Stimulated activated effector memory CD8-positive, alpha-beta T cell treated with anti-CD3 and anti-CD28 coated beads, Interleukin-12 subunit alpha, Interleukin-12 subunit beta, amount 100 ng/mL, for 72 hours (primary cell): Measurements from ENCODE around the gene SCNN1A.
A peak's percentile ranks its signal among the peaks of the same experiment; 100 is the strongest.

Source experiments
- ATAC-seq: fragments of 150-1000 bp; cut with Tn5 transposase; 2 replicates; pipeline ENCODE4 v1.10.0; 2021
- DNase-seq, 2 donors: peaks; one replicate each; pipeline ENCODE4 v3.0.0; 2021 to 2022; ENCODE audit warnings: low spot score in 2 of 2
- H3K27ac Mint-ChIP-seq: one replicate; pipeline ENCODE4 v1.8.0; 2022; ENCODE audit warnings: mild to moderate bottlenecking, mixed read lengths
- H3K36me3 Mint-ChIP-seq: one replicate; pipeline ENCODE4 v1.8.0; 2022; ENCODE audit warnings: mild to moderate bottlenecking, mixed read lengths
- H3K4me1 Mint-ChIP-seq: one replicate; pipeline ENCODE4 v1.8.0; 2022; ENCODE audit warnings: mixed read lengths
- H3K4me3 Mint-ChIP-seq: one replicate; pipeline ENCODE4 v1.8.0; 2022; ENCODE audit warnings: mild to moderate bottlenecking, mixed read lengths
- H3K9me3 Mint-ChIP-seq: one replicate; pipeline ENCODE4 v1.8.0; 2022; ENCODE audit warnings: mixed read lengths

The SCNN1A gene

DNA sequence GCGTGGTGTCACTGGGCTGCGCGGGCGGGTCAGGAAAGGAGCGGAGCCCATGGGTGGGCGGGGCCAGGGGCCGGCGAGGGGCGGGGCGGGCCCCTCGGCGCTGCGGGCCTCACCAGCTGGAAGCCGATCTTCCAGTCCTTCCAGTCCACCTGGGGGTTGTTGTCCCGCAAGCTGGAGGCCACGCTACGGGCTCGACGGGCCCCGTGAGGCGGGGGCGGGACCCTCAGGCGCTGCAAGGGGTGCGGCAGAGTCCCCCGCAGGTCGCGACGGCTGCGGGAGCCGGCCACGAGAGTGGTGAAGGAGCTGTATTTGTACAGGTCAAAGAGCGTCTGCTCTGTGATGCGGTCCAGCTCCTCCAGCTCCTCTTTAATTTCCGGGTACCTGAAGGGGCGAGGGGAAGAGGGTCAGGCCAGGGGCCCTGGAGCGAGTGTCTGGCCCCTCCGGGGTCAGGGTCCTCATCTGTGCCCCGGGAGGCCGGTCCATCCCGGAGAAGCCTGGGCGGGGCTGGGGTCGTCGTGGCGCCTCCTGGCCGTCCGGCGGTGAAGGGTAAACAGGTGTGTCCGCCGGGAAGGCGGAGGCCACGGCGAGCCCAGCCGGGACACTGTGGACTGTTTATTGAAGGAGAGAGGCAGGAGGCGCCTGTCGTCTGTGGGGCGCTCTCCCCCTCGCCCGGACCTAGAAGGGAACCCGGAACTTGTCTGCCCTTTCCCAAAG, 11.9 kb downstream of the SCNN1A start:
- DNase-seq (peak; percentile 48 to 78), ATAC-seq (peak; percentile 86)
- Mint-ChIP-seq H3K4me3 (peak overlapping the region; percentile 63), H3K4me1 (peaks cover 35% of the 10 kb centered on the region), H3K9me3 (no peaks in the 10 kb centered on the region), H3K27ac (peak overlapping the region; percentile 32), H3K36me3 (no peaks in the 10 kb centered on the region)

DNA sequence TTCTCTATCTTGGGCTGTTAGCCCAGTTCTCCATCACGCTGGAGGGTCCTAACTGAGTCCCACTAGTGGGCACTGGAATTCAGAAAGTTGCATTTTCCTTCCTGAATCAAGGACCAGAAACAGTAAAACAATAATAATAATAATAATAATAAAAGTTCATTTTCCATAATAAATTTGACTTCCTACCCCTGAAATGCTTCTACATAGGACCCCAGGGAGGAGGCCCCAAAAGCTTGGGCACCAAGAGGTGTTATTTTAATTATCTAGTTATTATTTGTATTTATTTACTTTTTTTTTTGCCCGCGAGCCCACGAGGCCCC, 12.4 kb downstream of the SCNN1A start:
- Mint-ChIP-seq H3K27ac (no peak overlapping the region), H3K9me3 (no peaks in the 10 kb centered on the region), H3K4me3 (peak overlapping the region; percentile 63), H3K4me1 (peaks cover 33% of the 10 kb centered on the region), H3K36me3 (no peaks in the 10 kb centered on the region)
- DNase-seq, result no peak
- no peak for ATAC-seq

DNA sequence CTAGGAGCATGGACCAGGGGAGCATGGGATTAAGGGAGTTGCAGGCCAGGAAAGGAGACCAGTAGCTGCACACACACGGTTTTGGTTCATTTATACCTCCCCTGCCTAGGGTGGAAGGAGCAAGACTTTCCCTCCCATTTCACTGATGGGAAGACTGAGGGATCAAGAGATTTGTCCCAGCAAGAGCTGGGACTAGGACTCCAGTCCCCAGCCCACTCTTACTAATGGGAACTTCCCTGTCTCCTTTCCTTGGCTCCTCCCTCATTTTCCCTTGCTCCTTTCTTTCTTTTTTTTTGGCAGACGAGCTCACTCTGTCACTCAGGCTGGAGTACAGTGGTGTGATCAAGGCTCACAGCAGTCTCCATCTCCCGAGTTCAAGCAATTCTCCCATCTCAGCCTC, 13.0 kb downstream of the SCNN1A start:
- Mint-ChIP-seq H3K4me3 (peak overlapping the region; percentile 39), H3K36me3 (no peaks in the 10 kb centered on the region), H3K27ac (peak overlapping the region; percentile 59), H3K4me1 (peaks cover 30% of the 10 kb centered on the region), H3K9me3 (no peaks in the 10 kb centered on the region)
- ATAC-seq, result no peak
- no peak for DNase-seq

DNA sequence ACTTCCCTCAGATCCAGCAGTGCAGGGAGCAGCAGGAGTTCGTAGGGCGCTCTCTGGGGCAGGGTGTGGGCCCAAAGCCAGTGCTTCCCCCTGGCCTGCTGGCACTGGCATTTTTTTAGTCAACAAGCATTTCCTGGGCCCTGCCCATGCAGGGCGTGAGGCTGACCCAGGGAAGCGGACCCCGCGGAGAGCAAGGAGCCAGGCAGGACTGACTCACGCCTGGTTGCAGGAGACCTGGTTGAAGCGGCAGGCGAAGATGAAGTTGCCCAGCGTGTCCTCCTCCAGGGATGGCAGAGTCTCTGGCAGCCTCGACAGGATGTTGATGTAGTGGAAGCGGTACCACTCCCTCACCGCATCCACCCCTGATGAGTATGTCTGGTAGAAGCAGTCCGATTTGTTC, 13.5 kb downstream of the SCNN1A start:
- Mint-ChIP-seq H3K4me3 (peak overlapping the region; percentile 39), H3K9me3 (no peaks in the 10 kb centered on the region), H3K4me1 (peaks cover 25% of the 10 kb centered on the region), H3K36me3 (no peaks in the 10 kb centered on the region), H3K27ac (peak overlapping the region; percentile 59)
- ATAC-seq (no peak), DNase-seq (no peak)

DNA sequence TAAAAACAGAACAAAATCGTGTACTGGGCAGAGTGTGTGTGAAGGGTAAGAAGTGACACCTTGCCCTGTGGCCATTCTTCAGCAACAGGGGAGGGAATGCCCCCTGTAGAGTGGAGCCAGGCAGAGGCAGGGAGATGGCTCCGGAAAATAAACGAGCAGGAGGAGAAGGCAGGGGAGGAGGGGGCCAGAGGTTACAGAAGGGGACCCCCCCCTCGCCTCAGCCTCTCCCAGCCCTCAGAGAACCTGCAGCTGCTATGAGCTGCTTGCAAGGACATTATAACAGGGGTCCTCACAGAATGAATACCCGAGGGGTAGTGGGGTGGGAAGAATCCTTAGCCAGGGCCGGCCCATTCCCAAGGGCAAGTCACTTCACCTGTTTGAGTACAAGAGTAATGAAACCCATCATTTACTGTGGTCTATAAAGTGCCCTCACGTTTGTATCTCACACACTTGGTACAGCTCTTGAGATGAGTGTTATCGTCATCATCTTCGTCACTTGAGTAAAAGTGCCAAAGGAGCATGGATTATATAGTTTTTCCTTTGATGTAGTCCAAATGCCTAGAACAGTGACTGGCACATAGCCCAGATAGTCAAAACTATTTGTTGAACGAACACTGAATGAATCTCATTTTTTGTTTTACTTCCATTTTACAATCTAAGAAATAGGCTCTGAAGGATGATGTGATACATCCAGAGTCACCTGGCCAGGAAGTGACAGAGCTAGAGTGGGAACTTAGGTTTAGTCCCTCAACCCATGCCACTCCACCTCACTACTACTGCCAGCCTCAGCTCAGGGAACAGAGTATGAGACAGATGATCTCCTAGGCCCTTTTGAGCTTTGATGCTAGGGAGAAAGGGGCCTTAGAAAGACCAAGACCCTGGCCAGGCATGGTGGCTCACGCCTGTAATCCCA, 14.5 kb downstream of the SCNN1A start:
- ATAC-seq (peak; percentile 57), DNase-seq (no peak)
- Mint-ChIP-seq H3K27ac (peak overlapping the region; percentile 29), H3K4me1 (peaks cover 32% of the 10 kb centered on the region), H3K4me3 (no peak overlapping the region), H3K9me3 (no peaks in the 10 kb centered on the region), H3K36me3 (no peaks in the 10 kb centered on the region)

DNA sequence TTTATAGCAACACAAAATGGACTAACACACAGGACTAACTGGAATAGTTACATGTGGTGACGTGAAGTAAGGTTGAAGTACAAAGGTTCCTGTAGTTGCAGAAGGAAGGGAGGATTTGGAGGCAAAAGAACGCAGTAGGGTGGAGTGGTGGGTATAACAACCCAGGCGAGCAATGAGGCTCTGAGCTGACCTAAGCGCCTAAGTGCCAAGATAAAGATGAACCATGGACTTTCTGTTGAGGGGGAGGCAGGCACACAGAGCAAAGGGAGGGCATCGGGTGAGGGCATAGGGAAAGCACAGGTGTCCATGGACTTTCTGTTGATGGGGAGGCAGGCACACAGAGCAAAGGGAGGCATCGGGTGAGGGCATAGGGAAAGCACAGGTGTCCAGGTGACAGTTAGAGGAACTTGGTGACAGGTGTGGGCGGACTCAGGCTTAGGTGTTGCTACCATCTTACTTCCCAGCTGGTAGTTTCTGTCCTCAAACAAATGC, 15.2 kb downstream of the SCNN1A start:
- Mint-ChIP-seq H3K4me1 (peaks cover 39% of the 10 kb centered on the region), H3K36me3 (no peaks in the 10 kb centered on the region), H3K27ac (peak overlapping the region; percentile 29), H3K4me3 (no peak overlapping the region), H3K9me3 (no peaks in the 10 kb centered on the region)
- no peak for DNase-seq
- ATAC-seq, result no peak

DNA sequence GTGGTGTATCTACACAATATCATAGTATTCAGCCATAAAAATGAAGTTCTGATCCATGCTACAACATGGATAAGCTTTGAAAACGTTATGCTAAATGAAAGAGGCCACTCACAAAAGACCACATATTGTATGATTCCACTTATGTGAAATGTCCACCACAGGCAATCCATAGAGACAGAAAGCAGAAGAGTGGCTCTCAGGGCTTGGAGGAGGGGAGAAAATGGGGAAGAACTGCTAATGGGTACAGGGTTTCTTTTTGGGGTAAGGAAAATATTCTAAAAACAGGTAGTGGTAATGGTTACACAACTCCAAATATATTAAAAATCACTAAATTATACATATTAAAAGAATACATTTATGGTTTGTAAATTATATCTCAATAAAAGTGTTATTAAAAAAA, 16.5 kb downstream of the SCNN1A start:
- ATAC-seq, result no peak
- H3K27ac Mint-ChIP-seq, result no peak overlapping the region
- no peaks in the 10 kb centered on the region for H3K36me3 Mint-ChIP-seq
- no peak overlapping the region for H3K4me3 Mint-ChIP-seq
- no peak for DNase-seq
- no peaks in the 10 kb centered on the region for H3K9me3 Mint-ChIP-seq
- H3K4me1 Mint-ChIP-seq, result peaks cover 45% of the 10 kb centered on the region

DNA sequence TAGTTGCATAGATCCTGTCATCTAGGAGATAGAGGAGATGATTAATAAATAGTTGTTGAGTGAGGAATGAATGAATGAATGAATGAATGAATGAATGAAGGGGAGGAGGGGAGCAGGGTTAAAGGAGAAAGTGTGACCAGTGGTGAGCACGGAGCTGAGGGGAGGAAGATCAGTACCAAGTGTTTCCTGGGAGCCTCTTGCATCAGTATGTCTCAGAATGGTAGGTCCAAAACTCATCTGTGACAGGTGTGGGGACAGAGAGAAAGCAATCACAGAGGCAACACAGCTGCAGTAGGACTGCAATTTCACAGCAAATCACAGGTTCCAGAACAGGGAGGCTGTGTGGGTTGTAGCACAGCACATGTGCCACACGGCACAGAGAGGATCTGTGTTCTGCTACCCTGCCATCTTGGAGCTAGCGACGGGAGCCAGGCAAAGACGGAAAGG, 19.0 kb downstream of the SCNN1A start:
- Mint-ChIP-seq H3K4me1 (peaks cover 38% of the 10 kb centered on the region), H3K4me3 (no peak overlapping the region), H3K27ac (peak overlapping the region; percentile 16)

DNA sequence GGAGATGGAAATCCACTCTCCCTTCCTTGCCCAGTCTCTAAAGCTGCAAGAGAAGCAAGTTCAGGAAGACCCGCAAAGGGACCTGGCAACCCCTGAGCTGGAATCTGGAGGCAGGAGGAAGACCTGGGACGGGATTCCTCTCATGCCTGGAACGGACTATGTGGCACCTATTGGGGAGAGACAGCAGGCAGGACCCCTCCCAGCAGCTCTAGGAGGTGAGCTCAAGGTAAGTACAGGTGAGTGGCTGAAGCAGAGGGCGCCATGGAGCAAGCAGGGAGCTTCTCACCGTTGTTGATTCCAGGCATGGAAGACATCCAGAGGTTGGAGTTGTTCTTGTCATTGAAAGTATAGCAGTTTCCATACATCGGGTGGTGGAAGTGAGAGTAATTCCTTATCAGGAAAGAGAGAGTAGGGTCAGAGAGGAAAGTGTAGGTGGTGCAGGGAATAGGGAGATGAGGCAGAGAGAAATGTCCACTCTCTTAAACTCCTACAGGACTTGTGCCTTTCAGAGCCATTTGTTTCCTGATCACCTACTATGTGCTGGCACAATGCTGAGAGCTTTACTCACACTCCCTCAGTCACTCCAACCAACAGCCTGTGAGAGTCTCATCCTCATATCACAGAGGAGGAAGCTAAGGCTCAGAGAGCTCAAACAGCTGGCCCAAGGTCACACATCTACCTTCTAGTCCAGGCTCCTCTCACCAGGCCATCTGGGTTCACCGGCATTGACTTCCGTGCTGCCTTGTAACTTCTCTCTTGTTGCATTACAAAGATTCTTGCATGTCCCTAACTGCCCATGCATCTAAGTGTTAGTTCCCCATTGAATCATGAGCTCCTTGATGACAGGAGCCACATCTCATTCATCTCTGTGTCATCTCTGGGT, 19.6 kb downstream of the SCNN1A start:
- Mint-ChIP-seq H3K4me3 (no peak overlapping the region), H3K27ac (peak overlapping the region; percentile 16), H3K36me3 (no peaks in the 10 kb centered on the region), H3K9me3 (no peaks in the 10 kb centered on the region), H3K4me1 (peaks cover 33% of the 10 kb centered on the region)
- ATAC-seq, result peak; percentile 53
- DNase-seq, result no peak

More for the DNA sequence above, 19.0 kb downstream of the SCNN1A start:
- no peak for ATAC-seq
- H3K36me3 Mint-ChIP-seq, result no peaks in the 10 kb centered on the region
- no peaks in the 10 kb centered on the region for H3K9me3 Mint-ChIP-seq
- no peak for DNase-seq

DNA sequence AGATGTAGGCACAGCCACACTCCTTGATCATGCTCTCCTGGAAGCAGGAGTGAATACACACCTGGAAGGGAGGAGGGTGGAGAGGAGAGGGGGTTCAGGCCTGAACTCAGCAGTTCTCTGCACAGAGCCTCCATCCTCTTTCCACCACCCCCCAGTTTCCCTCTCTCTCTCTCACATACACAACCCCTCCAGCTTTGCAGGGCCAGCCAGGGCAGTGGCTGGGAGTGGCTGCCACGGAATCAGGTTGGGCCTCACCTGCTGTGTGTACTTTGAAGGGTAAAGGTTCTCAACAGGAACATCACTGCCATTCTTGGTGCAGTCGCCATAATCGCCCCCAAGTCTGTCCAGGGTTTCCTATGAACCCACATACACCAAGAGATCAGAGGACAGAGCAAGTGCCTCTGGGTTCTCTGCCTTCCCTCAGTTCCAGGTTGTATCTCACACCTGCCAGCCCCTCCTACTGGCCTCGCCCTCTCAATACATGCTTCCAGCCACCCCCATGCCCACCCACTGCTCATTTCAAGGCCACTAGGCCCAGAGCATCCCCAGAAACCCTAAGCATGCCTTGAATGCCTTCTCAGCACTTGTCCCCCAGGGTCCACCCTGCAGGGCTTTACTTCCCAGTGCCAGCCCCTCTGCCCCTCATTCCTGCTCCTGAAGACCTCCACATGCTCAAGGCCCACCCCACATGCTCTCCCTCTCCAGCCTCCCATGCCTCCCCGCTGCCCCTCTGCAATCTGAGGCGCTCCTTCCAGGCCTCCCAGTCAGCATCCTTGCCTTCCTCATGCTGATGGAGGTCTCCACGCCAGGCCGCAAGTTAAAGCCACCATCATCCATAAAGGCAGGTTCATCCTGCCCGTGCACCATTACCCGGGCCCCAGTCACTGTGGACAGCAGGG, 20.6 kb downstream of the SCNN1A start:
- ATAC-seq, result no peak
- Mint-ChIP-seq H3K9me3 (no peaks in the 10 kb centered on the region), H3K36me3 (no peaks in the 10 kb centered on the region), H3K4me3 (no peak overlapping the region), H3K27ac (no peak overlapping the region), H3K4me1 (peaks cover 25% of the 10 kb centered on the region)
- no peak for DNase-seq

DNA sequence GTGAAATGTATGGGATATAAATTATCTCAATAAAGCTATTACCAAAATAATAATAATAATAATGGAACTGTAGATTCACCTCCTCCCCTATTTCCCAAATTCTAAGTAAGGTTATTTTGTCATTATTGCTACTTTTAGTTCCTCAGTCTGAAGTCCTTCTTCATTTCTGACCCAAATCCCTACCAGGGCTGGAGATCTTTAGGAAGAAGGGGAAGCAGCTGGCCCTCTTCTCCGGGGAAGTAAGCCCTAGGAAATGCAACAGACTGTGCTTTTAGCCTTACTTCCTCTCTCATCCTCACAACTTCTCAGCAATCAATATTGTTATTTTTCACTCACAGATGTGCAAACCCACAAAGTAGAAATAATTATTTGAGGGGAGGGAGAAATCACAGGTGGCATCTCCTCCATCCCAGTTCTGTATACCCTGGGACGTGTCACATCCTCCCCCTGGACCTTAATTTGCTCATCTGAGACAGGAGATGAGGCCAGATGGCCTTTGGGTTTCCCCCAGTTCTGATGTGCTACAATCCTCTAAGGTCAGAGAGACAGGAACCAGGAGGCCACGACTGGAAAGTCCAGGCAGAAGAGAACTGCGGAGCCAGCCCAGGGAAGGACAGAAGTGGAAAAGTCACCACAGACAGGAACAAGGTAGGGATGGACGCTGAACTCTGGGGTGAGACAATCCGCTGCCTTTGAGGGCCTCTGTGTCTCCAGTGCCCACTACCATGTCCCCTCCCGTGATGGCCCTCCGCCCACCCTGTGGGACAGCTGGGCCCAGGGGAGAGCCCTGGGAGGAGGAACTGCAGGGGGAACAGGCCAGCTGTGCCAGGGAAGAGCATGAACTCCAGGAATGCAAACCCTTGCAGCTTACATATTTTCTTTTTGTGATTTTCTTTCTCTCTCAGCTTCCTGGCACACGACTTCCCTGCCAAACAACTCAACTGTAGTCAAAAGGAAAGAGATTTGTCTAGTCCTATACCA, 22.9 kb downstream of the SCNN1A start:
- peak overlapping the region; percentile 74 for H3K27ac Mint-ChIP-seq
- H3K9me3 Mint-ChIP-seq, result no peaks in the 10 kb centered on the region
- DNase-seq (no peak), ATAC-seq (no peak)
- H3K4me1 Mint-ChIP-seq, result peaks cover 25% of the 10 kb centered on the region
- H3K4me3 Mint-ChIP-seq, result no peak overlapping the region
- no peaks in the 10 kb centered on the region for H3K36me3 Mint-ChIP-seq

DNA sequence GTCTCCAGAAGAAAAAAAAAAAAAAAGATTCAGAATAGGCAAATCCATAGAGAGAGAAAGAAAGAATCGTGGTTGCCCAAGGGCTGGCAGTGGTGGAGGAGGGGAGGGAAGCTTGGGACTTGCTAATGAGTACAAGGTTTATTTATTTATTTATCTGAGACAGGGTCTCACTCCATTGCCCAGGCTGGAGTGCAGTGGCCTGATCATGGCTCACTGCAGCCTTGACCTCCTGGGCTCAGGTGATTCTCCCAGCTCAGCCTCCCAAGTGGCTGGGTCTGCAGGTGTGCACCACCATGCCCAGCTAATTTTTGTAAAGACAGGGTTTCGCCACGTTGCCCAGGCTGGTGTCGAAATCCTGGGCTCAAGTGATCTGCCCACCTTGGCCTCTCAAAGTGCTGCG, 23.7 kb downstream of the SCNN1A start:
- DNase-seq, result no peak
- H3K4me1 Mint-ChIP-seq, result peaks cover 33% of the 10 kb centered on the region
- no peaks in the 10 kb centered on the region for H3K9me3 Mint-ChIP-seq
- no peak overlapping the region for H3K4me3 Mint-ChIP-seq
- no peaks in the 10 kb centered on the region for H3K36me3 Mint-ChIP-seq
- ATAC-seq, result no peak
- no peak overlapping the region for H3K27ac Mint-ChIP-seq
